ENCODE measurements around the gene SH3D19.

The SH3D19 gene

GRCh38 chr4:151325111-151325948 lies at the start of gene SH3D19:
TSS of gene SH3D19 (minus strand) at chr4:151325605. CDS start at chr4:151325352, 253 bp downstream.
- H3K27me3 Mint-ChIP-seq, result peaks cover 43% of the 10 kb centered on the region
- no peaks in the 10 kb centered on the region for H3K9me3 Mint-ChIP-seq
- H3K36me3 Mint-ChIP-seq, result peaks cover 2% of the 10 kb centered on the region
- no peak for DNase-seq
- H3K4me3 Mint-ChIP-seq, result peak within 1 kb of the TSS; percentile 65
- no peak within 1 kb of the TSS for H3K27ac Mint-ChIP-seq
- peaks cover 10% of the 10 kb centered on the region for H3K4me1 Mint-ChIP-seq
- CTCF ChIA-PET, result no interaction called here

DNA sequence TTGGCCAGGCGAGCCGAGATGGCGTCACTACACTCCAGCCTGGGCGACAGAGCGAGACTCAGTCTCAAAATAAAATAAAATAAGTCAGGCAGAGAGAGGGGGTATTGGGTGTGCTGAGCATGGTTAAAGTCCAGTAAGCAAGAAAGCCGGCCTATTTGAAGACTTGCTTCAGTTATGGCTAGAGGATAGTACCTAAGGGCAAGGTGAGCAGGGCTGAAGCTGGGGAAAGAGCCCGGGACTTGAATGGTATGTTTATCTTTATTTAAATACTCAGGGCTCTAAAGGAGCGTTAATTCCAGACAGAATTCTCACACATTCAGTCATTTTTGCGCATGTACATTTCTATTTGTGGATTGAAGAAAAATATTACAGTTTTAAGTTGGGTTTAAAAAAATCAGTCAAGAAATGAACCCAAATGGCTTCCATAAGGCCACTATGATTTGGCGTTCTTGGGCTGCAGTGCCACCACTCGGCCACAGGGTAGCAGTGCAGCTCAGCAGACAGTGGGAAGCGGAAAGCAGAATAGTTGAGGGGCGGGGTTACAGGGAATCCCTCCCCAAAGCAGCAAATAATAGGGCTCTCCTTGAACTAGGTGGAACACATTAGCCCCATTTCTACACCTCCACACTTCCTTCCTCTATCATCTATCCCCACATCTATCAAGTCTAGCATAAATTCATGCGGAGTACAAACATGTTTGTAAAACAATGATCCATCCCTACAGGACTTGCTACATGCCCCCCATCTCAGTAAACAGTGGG lies 37.2 kb upstream of the SH3D19 start:
- peak; percentile 85 for DNase-seq
- Mint-ChIP-seq H3K4me3 (no peak overlapping the region), H3K4me1 (peaks cover 2% of the 10 kb centered on the region), H3K27ac (no peak overlapping the region), H3K27me3 (peaks cover 10% of the 10 kb centered on the region), H3K36me3 (no peaks in the 10 kb centered on the region), H3K9me3 (no peaks in the 10 kb centered on the region)
- CTCF ChIA-PET, result interaction anchor here (0.7 to 1.1 kb wide), 3 partner anchors 241 to 1023 kb away, joined by 3 to 4 read pairs (median 3); no protein-coding TSS in a partner anchor

GRCh38 chr4:151361966-151362365 lies 36.6 kb upstream of the SH3D19 start:
- no peak overlapping the region for H3K4me3 Mint-ChIP-seq
- no peaks in the 10 kb centered on the region for H3K36me3 Mint-ChIP-seq
- no peaks in the 10 kb centered on the region for H3K9me3 Mint-ChIP-seq
- CTCF ChIA-PET, result interaction anchor here (0.8 to 1.1 kb wide), 2 partner anchors 242 to 245 kb away, joined by 3 to 4 read pairs; no protein-coding TSS in a partner anchor
- H3K27me3 Mint-ChIP-seq, result peaks cover 10% of the 10 kb centered on the region
- DNase-seq, result no peak
- peaks cover 2% of the 10 kb centered on the region for H3K4me1 Mint-ChIP-seq
- no peak overlapping the region for H3K27ac Mint-ChIP-seq

DNA sequence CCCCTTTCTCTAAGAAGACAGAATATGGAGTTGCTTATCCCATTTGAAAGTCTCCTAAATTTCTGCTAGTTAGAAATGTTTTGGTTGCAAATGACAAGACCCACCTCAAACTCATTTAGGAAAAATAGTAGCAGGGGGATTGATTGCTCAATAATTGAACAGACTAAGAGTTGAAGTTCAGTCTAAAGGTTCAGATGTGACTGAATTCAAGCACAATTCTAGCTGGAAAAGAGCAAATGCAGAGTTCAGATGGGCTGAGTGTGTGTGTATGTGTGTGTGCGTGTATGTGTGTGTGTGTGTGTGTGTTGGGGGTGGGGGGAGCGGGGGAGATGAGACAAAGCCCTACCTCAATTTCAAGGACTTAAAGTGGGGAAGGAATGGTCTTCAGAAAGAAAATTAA lies 35.7 kb upstream of the SH3D19 start:
- no peak overlapping the region for H3K4me3 Mint-ChIP-seq
- H3K27me3 Mint-ChIP-seq, result peaks cover 10% of the 10 kb centered on the region
- H3K36me3 Mint-ChIP-seq, result no peaks in the 10 kb centered on the region
- CTCF ChIA-PET, result no interaction called here
- H3K27ac Mint-ChIP-seq, result no peak overlapping the region
- DNase-seq, result no peak
- H3K4me1 Mint-ChIP-seq, result peaks cover 2% of the 10 kb centered on the region
- no peaks in the 10 kb centered on the region for H3K9me3 Mint-ChIP-seq

GRCh38 chr4:151359576-151359975 lies 34.2 kb upstream of the SH3D19 start:
- Mint-ChIP-seq H3K27ac (no peak overlapping the region), H3K9me3 (no peaks in the 10 kb centered on the region), H3K4me1 (peaks cover 2% of the 10 kb centered on the region), H3K27me3 (peaks cover 10% of the 10 kb centered on the region), H3K36me3 (no peaks in the 10 kb centered on the region), H3K4me3 (no peak overlapping the region)
- no peak for DNase-seq
- CTCF ChIA-PET, result interaction anchor here (1.1 kb wide), 1 partner anchor 246 kb away, joined by 3 read pairs; no protein-coding TSS in a partner anchor

DNA sequence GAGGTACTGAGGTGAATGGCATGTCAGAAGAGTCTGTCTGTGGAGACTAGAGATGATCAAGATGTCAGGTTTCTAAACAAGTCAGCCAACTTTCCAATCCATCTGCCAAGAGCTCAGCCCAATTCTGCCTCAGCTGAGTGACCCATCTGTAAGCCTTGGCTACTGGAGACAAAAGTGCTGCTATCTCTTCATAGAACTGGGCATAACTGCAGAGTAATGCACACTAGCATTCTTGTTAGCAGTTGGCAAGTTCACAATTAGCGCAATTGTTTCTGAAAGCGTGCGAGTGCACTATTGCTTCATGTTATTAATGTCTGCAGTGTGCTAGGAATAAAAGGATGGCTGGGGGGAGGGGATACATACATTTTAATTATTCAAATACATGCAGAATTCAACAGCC lies 32.9 kb upstream of the SH3D19 start:
- H3K4me1 Mint-ChIP-seq, result peaks cover 2% of the 10 kb centered on the region
- peaks cover 10% of the 10 kb centered on the region for H3K27me3 Mint-ChIP-seq
- H3K9me3 Mint-ChIP-seq, result no peaks in the 10 kb centered on the region
- no peaks in the 10 kb centered on the region for H3K36me3 Mint-ChIP-seq
- H3K27ac Mint-ChIP-seq, result no peak overlapping the region
- DNase-seq, result no peak
- CTCF ChIA-PET, result no interaction called here
- no peak overlapping the region for H3K4me3 Mint-ChIP-seq

- no peak for DNase-seq
- H3K36me3 Mint-ChIP-seq, result no peaks in the 10 kb centered on the region
- H3K9me3 Mint-ChIP-seq, result no peaks in the 10 kb centered on the region
- no peaks in the 10 kb centered on the region for H3K4me1 Mint-ChIP-seq
- no peak overlapping the region for H3K4me3 Mint-ChIP-seq
- no peak overlapping the region for H3K27ac Mint-ChIP-seq
- H3K27me3 Mint-ChIP-seq, result peaks cover 15% of the 10 kb centered on the region
- CTCF ChIA-PET, result no interaction called here
Measured at GRCh38 chr4:151356510-151356909, 31.1 kb upstream of the SH3D19 start.

DNA sequence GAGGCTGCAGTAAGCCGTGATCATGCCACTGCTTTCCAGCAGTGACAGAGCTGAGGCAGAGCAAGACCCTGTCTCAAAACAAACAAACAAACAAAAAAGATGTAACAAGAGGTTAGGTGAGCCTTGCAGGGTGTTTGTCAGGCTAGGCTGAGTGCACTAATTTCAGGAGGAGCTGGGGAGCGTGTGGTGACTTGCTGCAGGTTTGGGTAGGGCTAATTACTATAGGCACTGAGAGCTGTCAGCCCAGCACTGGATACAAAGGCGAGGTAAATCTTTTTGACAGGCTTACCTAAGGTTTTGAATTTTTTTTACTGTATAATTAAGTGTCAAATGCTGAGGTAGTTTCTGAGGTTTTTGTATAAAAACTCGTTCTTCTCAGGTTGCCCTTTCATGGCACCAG lies 29.8 kb upstream of the SH3D19 start:
- H3K27me3 Mint-ChIP-seq, result peaks cover 14% of the 10 kb centered on the region
- no peaks in the 10 kb centered on the region for H3K36me3 Mint-ChIP-seq
- no peak overlapping the region for H3K27ac Mint-ChIP-seq
- no peaks in the 10 kb centered on the region for H3K4me1 Mint-ChIP-seq
- H3K9me3 Mint-ChIP-seq, result no peaks in the 10 kb centered on the region
- CTCF ChIA-PET, result no interaction called here
- H3K4me3 Mint-ChIP-seq, result no peak overlapping the region
- no peak for DNase-seq

DNA sequence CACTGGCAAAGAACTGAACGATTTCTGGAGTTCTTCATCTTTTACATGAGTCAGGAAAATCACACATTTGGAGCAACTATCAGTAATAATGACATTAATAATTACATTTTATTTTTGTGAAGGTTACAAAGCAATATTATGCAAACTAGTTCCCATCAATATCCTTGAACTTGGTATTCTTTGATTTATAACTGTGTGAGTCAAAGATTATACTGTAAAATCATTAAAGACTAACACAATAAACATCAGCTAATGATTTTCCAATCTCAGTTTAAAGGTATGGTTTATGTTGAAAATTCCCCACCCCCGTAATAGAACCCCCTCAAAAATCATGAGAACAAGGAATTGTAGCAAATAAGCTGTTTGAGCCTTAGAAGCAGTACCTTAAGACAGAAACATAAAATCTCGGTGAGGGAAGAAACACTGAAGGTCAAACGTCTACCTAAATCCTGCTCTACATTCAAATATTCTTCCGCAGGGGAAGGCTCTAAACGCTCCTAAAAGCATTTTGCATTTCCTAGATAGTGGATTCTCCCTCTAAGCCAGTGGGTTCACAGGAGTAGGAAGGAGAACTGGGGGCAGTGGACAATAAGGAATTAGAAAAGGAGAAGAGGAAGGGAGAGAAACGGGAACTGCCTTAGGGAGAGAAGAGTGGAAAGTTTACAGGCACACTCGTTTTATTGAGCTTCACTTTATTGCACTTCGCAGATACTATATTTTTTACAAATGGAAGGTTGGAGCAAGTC lies 22.3 kb upstream of the SH3D19 start:
- CTCF ChIA-PET, result no interaction called here
- Mint-ChIP-seq H3K36me3 (no peaks in the 10 kb centered on the region), H3K4me1 (no peaks in the 10 kb centered on the region), H3K27me3 (no peaks in the 10 kb centered on the region), H3K27ac (no peak overlapping the region), H3K9me3 (no peaks in the 10 kb centered on the region), H3K4me3 (no peak overlapping the region)
- DNase-seq, result no peak

DNA sequence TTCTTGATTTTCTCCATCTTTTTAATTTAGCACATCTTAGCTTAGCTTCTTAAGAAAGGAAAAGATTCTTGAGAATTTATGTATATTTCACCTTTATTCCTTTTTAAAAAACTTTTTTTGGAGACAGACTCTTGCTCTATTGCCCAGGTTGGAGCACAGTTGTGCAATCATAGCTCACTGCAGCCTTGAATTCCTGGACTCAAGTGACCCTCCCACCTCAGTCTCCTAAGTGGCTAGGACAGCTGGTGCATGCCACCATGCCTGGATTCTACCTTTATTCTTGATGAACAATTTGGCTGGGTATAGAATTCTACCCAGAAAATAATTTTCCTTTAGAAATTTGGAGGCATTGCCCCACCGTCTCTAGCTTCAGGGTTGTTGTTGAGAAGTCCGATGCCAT lies 19.5 kb upstream of the SH3D19 start:
- Mint-ChIP-seq H3K27me3 (no peaks in the 10 kb centered on the region), H3K9me3 (no peaks in the 10 kb centered on the region), H3K27ac (no peak overlapping the region), H3K4me3 (no peak overlapping the region), H3K4me1 (no peaks in the 10 kb centered on the region), H3K36me3 (no peaks in the 10 kb centered on the region)
- CTCF ChIA-PET, result no interaction called here
- DNase-seq, result no peak

DNA sequence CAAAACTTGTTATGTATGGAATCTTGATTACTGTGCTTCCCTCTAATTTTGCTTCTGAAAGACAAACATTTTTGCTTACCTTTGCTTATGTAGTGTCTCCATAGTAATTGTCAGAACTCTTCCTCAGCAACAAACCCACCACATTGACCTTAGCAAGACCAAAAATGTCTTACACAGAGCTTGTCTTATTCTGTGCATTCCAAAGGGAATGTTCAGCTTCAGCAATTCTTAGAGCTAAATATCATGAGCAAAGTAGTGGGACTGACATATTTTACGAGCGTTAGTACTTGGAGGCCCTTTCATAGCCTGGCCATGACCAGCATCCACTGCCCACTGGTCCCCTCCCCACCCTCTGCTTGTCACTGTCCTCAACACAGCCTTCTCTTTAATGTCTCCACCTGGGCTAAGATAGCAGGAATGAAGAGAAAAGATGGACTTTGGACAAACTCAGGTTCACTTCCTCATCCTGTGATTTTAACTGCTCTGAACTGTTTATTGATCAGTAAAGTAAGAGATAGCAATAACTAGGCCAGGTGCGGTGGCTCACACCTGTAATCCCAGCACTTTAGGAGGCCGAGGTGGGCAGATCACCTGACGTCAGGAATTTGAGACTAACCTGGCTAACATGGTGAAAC lies 15.5 kb upstream of the SH3D19 start:
- peaks cover 12% of the 10 kb centered on the region for H3K27me3 Mint-ChIP-seq
- CTCF ChIA-PET, result no interaction called here
- H3K4me3 Mint-ChIP-seq, result no peak overlapping the region
- H3K27ac Mint-ChIP-seq, result no peak overlapping the region
- DNase-seq, result no peak
- H3K36me3 Mint-ChIP-seq, result no peaks in the 10 kb centered on the region
- H3K9me3 Mint-ChIP-seq, result no peaks in the 10 kb centered on the region
- no peaks in the 10 kb centered on the region for H3K4me1 Mint-ChIP-seq

- no peak overlapping the region for H3K4me3 Mint-ChIP-seq
- no peak for DNase-seq
- peaks cover 12% of the 10 kb centered on the region for H3K27me3 Mint-ChIP-seq
- H3K36me3 Mint-ChIP-seq, result no peaks in the 10 kb centered on the region
- CTCF ChIA-PET, result no interaction called here
- no peaks in the 10 kb centered on the region for H3K4me1 Mint-ChIP-seq
- no peaks in the 10 kb centered on the region for H3K9me3 Mint-ChIP-seq
- no peak overlapping the region for H3K27ac Mint-ChIP-seq
Measured at GRCh38 chr4:151339467-151339866, 14.1 kb upstream of the SH3D19 start.

- no peak overlapping the region for H3K4me3 Mint-ChIP-seq
- CTCF ChIA-PET, result no interaction called here
- no peak overlapping the region for H3K27ac Mint-ChIP-seq
- no peaks in the 10 kb centered on the region for H3K9me3 Mint-ChIP-seq
- H3K27me3 Mint-ChIP-seq, result peaks cover 17% of the 10 kb centered on the region
- H3K36me3 Mint-ChIP-seq, result no peaks in the 10 kb centered on the region
- DNase-seq, result no peak
- H3K4me1 Mint-ChIP-seq, result no peaks in the 10 kb centered on the region
Measured at GRCh38 chr4:151331276-151332042, 6.1 kb upstream of the SH3D19 start.
